Sigmoid colon (tissue), 7 donors: ENCODE measurements around the gene C19orf25. TPM values are rescaled to one million over a fixed set of nuclear protein-coding genes. Genes with fewer than 3 reads are reported as not detected.
A peak's percentile ranks its signal among the peaks of the same experiment; 100 is the strongest.

ENCODE experiments used
- DNase-seq: peaks from one replicate; pipeline ENCODE4 v3.0.0-alpha.2; 2019
- H3K27ac ChIP-seq, 4 donors: fragments of 200-600 bp; sonication (generic); one replicate each; pipeline ENCODE4 v1.5.1; 2016 to 2019; ENCODE audit warnings: mild to moderate bottlenecking in 1 of 4
- H3K27me3 ChIP-seq, 3 donors: fragments of 200-600 bp; sonication (generic); one replicate each; pipeline ENCODE4 v1.5.1; 2019; ENCODE audit warnings: mild to moderate bottlenecking in 1 of 3
- H3K36me3 ChIP-seq, 4 donors: fragments of 200-600 bp; sonication (generic); one replicate each; pipeline ENCODE4 v1.5.1; 2016 to 2019
- H3K4me1 ChIP-seq, 4 donors: fragments of 200-600 bp; sonication (generic); one replicate each; pipeline ENCODE4 v1.5.1; 2017 to 2019
- H3K4me3 ChIP-seq, 4 donors: fragments of 200-600 bp; sonication (generic); one replicate each; pipeline ENCODE4 v1.5.1; 2017 to 2019; ENCODE audit warnings: mild to moderate bottlenecking in 2 of 4, moderate library complexity in 1 of 4
- H3K9me3 ChIP-seq, 4 donors: fragments of 200-600 bp in 3 of 4; sonication (generic) in 3 of 4; one replicate each; pipeline versions ENCODE4 v1.5.1 to v1.6.1; 2013 to 2019
- EP300 ChIP-seq, 4 donors: sonication (generic); formaldehyde crosslinking; IDR thresholded peaks; one replicate each; pipeline ENCODE4 v1.6.1; 2017; ENCODE audit warnings: antibody characterized with exemption in 4 of 4
- POLR2A ChIP-seq, 2 donors: fragments of 450-650 bp; IDR thresholded peaks; one replicate each; pipeline ENCODE4 v1.6.1; 2016; ENCODE audit warnings: antibody characterized with exemption in 2 of 2, mild to moderate bottlenecking in 2 of 2, moderate library complexity in 2 of 2
- POLR2AphosphoS5 ChIP-seq, 4 donors: sonication (generic); formaldehyde crosslinking; IDR thresholded peaks; one replicate each; pipeline ENCODE4 v1.6.1; 2017; ENCODE audit warnings: antibody characterized with exemption in 4 of 4
- WGBS, 2 donors: extraction: QIAGEN DNeasy Blood & Tissue Kit; methylation state at CpG; one replicate each; pipeline ENCODE4 v1.1.7; 2013; 5-methylcytosine and 5-hydroxymethylcytosine counted together
- intact Hi-C: fragments of 100-400 bp; cut with DNase I; formaldehyde crosslinking; loops from one replicate; pipeline ENCODE4 v1.15.1; 2023
- polyA plus RNA-seq, 3 donors: library from polyadenylated mRNA; stranded (reverse); fragments of 200-250 nt; gene quantifications; one replicate each; pipeline ENCODE4 v1.2.3, GENCODE V29; 2013
- total RNA-seq, 4 donors: library from RNA; depleted of rRNA; stranded (reverse); fragments of >200 nt; gene quantifications; one replicate each; pipeline ENCODE4 v1.1.0, GENCODE V29; 2016
- TF ChIP-seq, protein P1 (sequence below), 4 experiments: fragments of 450-650 bp in 3 of 4; fragments of 200-600 bp in 1 of 4; IDR thresholded peaks; one replicate each; pipeline ENCODE4 v1.5.1; 2016 to 2019; ENCODE audit warnings: antibody characterized with exemption in 4 of 4, mild to moderate bottlenecking in 3 of 4, moderate library complexity in 2 of 4
- donor health status: healthy with polysubstance abuse.
- donor health status: Bipolar disorder and iron deficiency.
- donor health status: healthy.

Gene C19orf25
- total and polyA plus RNA-seq, 7 donors = 19.6 to 51.5 (median 26.0) TPM

DNA sequence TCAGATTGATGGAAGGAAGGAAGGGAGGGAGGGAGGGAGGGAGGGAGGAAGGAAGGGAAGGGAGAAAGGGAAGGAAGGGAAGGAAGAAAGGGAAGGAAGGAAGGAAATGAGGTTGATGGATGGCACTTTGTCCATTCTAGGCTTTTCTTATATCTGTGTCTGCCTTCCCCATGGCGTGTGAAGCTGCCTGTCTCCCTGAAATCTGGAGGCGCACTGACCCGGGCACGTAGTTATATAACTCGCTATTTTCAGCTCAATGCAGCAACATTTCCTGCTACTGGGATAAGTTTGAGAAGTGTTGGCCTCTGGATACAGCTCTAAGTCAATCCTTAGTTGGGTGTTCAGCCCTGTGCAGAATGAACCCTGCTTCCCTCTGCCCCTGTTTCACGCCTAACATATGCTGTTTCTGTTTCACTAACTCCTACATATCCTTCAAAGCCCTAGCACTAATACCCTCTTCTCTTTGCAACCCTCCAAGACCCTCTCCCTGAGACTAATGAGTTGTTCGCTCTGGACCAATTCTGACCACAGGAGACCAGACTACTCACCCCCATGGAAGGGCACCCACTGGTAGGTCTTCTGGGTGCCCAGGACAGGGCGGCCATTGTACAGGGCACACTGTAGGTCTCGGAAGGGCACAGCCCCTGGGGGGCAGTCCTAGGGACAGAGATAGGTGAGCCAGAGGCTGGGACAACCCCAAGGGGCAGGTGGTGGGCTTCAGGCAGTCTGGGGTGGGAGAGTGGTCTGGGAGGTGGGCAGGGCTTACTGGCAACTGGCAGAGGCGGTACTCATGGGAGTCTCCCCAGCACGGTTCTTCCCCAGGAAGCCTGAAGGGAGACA lies 30.8 kb upstream of the C19orf25 start:
- DNase-seq = no peak
- TF ChIP-seq POLR2AphosphoS5 (IDR thresholded peaks at IDR 0.05) (no peak), EP300 (IDR thresholded peaks at IDR 0.05) (no peak), POLR2A (IDR thresholded peaks at IDR 0.05) (no peak)
- TF ChIP-seq, protein P1, sequence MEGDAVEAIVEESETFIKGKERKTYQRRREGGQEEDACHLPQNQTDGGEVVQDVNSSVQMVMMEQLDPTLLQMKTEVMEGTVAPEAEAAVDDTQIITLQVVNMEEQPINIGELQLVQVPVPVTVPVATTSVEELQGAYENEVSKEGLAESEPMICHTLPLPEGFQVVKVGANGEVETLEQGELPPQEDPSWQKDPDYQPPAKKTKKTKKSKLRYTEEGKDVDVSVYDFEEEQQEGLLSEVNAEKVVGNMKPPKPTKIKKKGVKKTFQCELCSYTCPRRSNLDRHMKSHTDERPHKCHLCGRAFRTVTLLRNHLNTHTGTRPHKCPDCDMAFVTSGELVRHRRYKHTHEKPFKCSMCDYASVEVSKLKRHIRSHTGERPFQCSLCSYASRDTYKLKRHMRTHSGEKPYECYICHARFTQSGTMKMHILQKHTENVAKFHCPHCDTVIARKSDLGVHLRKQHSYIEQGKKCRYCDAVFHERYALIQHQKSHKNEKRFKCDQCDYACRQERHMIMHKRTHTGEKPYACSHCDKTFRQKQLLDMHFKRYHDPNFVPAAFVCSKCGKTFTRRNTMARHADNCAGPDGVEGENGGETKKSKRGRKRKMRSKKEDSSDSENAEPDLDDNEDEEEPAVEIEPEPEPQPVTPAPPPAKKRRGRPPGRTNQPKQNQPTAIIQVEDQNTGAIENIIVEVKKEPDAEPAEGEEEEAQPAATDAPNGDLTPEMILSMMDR (IDR thresholded peaks at IDR 0.05) = no peak
- Histone ChIP-seq H3K4me3 (no peak overlapping the region), H3K9me3 (peaks cover 0 to 4% (median 0%) of the 10 kb centered on the region in 4 donors), H3K27ac (peak overlapping the region in 1 of 4 donors; percentile 9), H3K36me3 (no peaks in the 10 kb centered on the region), H3K4me1 (peaks cover 0 to 33% (median 28%) of the 10 kb centered on the region in 4 donors), H3K27me3 (peaks cover 0 to 36% (median 30%) of the 10 kb centered on the region in 3 donors)
- intact Hi-C loops = loop anchor here (5.0 kb wide), 1 partner anchor 63 kb away; no protein-coding TSS in a partner anchor
- WGBS, 2 donors = 49 to 56% methylated on average over 11 of the region's 11 CpGs

DNA sequence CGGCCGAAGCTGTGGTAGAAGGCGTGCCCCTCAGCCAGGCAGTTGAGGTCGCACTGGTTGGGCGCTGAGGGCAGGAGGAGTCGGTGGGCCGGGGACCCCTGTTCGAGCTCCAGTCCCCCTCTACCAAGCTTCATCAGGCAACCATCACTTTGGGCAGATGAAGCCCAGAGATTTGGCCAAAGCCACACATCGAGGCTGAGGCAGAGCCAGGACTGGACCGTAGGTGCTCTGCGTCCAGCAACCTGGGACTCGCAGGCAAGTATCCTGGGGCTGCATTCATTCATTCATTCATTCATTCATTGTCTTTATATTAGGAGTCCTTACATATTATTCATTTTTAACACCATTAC lies 29.5 kb upstream of the C19orf25 start:
- peak overlapping the region; percentile 70 to 89 (median 82) for H3K27ac ChIP-seq
- DNase-seq = no peak
- 36 to 43% methylated on average over 12 of the region's 12 CpGs for WGBS, 2 donors
- peak overlapping the region in 3 of 4 donors; percentile 36 to 47 (median 44) for H3K4me3 ChIP-seq
- H3K4me1 ChIP-seq = peaks cover 0 to 34% (median 27%) of the 10 kb centered on the region in 4 donors
- no peaks in the 10 kb centered on the region for H3K36me3 ChIP-seq
- intact Hi-C loops = loop anchor here (5.0 kb wide), 1 partner anchor 61 kb away; no protein-coding TSS in a partner anchor
- H3K9me3 ChIP-seq = peaks cover 0 to 4% (median 0%) of the 10 kb centered on the region in 4 donors
- TF ChIP-seq POLR2AphosphoS5 (IDR thresholded peaks at IDR 0.05) = no peak
- TF ChIP-seq EP300 (IDR thresholded peaks at IDR 0.05) = no peak
- no peak for TF ChIP-seq POLR2A (IDR thresholded peaks at IDR 0.05)
- TF ChIP-seq, protein P1 (IDR thresholded peaks at IDR 0.05) = no peak
- H3K27me3 ChIP-seq = peaks cover 2 to 36% (median 31%) of the 10 kb centered on the region in 3 donors

DNA sequence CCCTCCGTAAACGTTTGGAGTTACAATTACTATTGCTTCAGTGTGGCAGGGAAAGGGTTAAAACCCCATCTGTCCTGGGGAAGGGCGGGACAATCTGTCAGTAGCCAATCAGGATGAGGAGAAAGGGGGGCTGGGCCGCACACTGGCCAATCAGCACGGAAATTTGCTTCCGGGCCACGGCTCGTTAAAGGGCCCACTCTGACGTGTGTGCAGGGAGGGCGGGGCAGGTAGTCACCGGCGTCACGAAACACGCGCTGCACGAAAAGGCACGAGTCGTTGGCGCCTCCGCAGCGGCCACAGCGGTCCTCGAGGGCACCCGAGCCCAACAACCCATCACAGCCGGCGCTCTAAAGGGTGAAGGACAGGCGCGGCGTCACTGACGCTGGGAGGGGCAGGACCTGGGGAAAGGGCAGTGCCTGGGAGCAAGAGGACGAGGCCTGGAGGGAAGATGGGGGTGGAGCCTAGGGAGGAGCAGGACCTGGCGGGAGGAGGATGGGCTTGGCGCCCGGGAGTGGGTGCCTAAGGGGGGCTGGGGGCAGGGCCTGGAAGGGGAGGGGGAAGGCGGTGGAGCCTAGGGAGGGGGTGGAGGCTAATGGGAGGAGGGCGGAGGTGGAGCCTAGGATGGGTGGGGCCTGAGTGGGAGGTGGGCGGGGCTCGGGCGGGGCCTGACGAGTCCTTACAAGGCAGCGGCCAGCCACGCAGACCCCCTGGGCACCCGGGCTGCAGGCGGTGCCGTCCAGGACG lies 28.9 kb upstream of the C19orf25 start:
- H3K9me3 ChIP-seq = peaks cover 0 to 4% (median 0%) of the 10 kb centered on the region in 4 donors
- H3K27me3 ChIP-seq = peaks cover 8 to 36% (median 33%) of the 10 kb centered on the region in 3 donors
- DNase-seq = peak; percentile 97
- 2 to 3% methylated on average over 46 of the region's 46 CpGs for WGBS, 2 donors
- no peak for TF ChIP-seq POLR2A (IDR thresholded peaks at IDR 0.05)
- peak in 1 of 4 donors; percentile 76 for TF ChIP-seq EP300 (IDR thresholded peaks at IDR 0.05)
- peak in 2 of 4 donors; percentile 41 to 66 for TF ChIP-seq POLR2AphosphoS5 (IDR thresholded peaks at IDR 0.05)
- TF ChIP-seq, protein P1 (IDR thresholded peaks at IDR 0.05) = no peak
- intact Hi-C loops = loop anchor here (5.0 kb wide), 1 partner anchor 61 kb away; no protein-coding TSS in a partner anchor
- H3K4me3 ChIP-seq = peak overlapping the region; percentile 20 to 47 (median 40)
- H3K4me1 ChIP-seq = peaks cover 0 to 35% (median 27%) of the 10 kb centered on the region in 4 donors
- no peaks in the 10 kb centered on the region for H3K36me3 ChIP-seq
- H3K27ac ChIP-seq = peak overlapping the region; percentile 70 to 89 (median 82)

DNA sequence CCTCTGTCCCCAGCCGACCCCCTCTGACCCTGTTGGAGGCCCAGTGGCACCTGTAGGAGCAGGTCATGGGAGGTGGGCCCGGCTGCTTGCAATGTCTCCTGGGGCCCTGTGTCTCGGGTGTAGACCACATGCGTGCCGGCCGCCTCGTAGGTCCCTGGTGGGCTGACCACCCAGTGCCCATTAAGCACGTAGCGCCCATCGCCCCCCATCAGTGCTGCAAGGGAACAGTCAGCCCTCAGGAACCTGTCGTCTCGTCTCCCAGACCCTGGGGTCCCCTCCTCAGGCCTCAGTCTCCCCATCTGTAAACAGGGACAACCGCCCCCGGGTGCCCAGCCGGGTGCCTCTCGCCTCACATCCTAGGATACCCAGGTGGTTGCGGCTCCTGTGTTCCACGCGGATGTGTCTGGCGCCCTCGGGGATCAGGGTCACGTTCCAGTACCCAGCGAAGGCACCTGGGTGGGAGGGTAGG lies 28.2 kb upstream of the C19orf25 start:
- Histone ChIP-seq H3K27me3 (peaks cover 8 to 36% (median 33%) of the 10 kb centered on the region in 3 donors), H3K4me1 (peaks cover 0 to 31% (median 23%) of the 10 kb centered on the region in 4 donors), H3K4me3 (peak overlapping the region in 2 of 4 donors; percentile 36 to 47), H3K36me3 (no peaks in the 10 kb centered on the region), H3K9me3 (peaks cover 0 to 4% (median 0%) of the 10 kb centered on the region in 4 donors), H3K27ac (peak overlapping the region; percentile 70 to 89 (median 82))
- no peak for TF ChIP-seq POLR2A (IDR thresholded peaks at IDR 0.05)
- TF ChIP-seq EP300 (IDR thresholded peaks at IDR 0.05) = no peak
- TF ChIP-seq POLR2AphosphoS5 (IDR thresholded peaks at IDR 0.05) = no peak
- TF ChIP-seq, protein P1 (IDR thresholded peaks at IDR 0.05) = no peak
- WGBS, 2 donors = 75% methylated on average over 23 of the region's 23 CpGs
- peak; percentile 69 for DNase-seq
- intact Hi-C loops = loop anchor here (5.0 kb wide), 1 partner anchor 60 kb away; no protein-coding TSS in a partner anchor
